Suprapubic skin (tissue), 3 donors: Measurements from ENCODE around the gene ZNF786.

Experiments used
- CTCF ChIP-seq, 2 donors: fragments of 200-600 bp in 1 of 2; fragments of 450-650 bp in 1 of 2; sonication (generic) in 1 of 2; IDR thresholded peaks; one replicate each; pipeline ENCODE4 v1.5.1; 2016 to 2019; ENCODE audit warnings: antibody characterized with exemption in 2 of 2, mild to moderate bottlenecking in 1 of 2, moderate library complexity in 1 of 2
- POLR2A ChIP-seq, 2 donors: fragments of 450-650 bp; IDR thresholded peaks; one replicate each; pipeline ENCODE4 v1.6.1; 2017; ENCODE audit warnings: antibody characterized with exemption in 2 of 2, mild to moderate bottlenecking in 2 of 2, moderate library complexity in 2 of 2

- no peak for TF ChIP-seq CTCF (IDR thresholded peaks at IDR 0.05)
- TF ChIP-seq POLR2A (IDR thresholded peaks at IDR 0.05), result no peak
Observed at GRCh38 chr7:149100821-149101220, 10.3 kb upstream of the ZNF786 start.
